Liver (tissue), 9 donors: ENCODE results near the gene ATP13A1. TPM values are rescaled to one million over a fixed set of nuclear protein-coding genes. Genes with fewer than 3 reads are reported as not detected.

Source experiments
- DNase-seq: peaks from one replicate; pipeline ENCODE4 v3.0.0-alpha.2; 2017; ENCODE audit warnings: low spot score
- H3K27ac ChIP-seq, 2 donors: one replicate each; pipeline ENCODE4 v1.7.0; 2013; ENCODE audit warnings: inconsistent platforms in 2 of 2, low read length in 2 of 2, control low read depth in 1 of 2, low read depth in 1 of 2, mild to moderate bottlenecking in 1 of 2
- H3K27me3 ChIP-seq, 4 donors: one replicate each; pipeline versions ENCODE4 v1.6.1 to v1.7.0; 2013; ENCODE audit warnings: low read length in 3 of 4, inconsistent platforms in 1 of 4, mild to moderate bottlenecking in 1 of 4, moderate library complexity in 1 of 4; ENCODE audit not compliant: control insufficient read depth in 4 of 4, insufficient read depth in 4 of 4
- H3K36me3 ChIP-seq, 4 donors: one replicate each; pipeline versions ENCODE4 v1.6.1 to v1.7.0; 2013; ENCODE audit warnings: low read length in 3 of 4, mild to moderate bottlenecking in 3 of 4, low read depth in 1 of 4, moderate library complexity in 1 of 4; ENCODE audit not compliant: control insufficient read depth in 4 of 4, insufficient read depth in 3 of 4
- H3K4me1 ChIP-seq, 4 donors: one replicate each; pipeline versions ENCODE4 v1.6.1 to v1.7.0; 2013; ENCODE audit warnings: low read length in 3 of 4, mild to moderate bottlenecking in 3 of 4, moderate library complexity in 1 of 4; ENCODE audit not compliant: control insufficient read depth in 4 of 4, insufficient read depth in 4 of 4
- H3K4me3 ChIP-seq, 3 donors: one replicate each; pipeline versions ENCODE4 v1.6.1 to v1.7.0; 2013; ENCODE audit warnings: low read length in 3 of 3, control low read depth in 1 of 3, low read depth in 1 of 3, mild to moderate bottlenecking in 1 of 3
- H3K9ac ChIP-seq, 2 donors: one replicate each; pipeline ENCODE4 v1.7.0; 2013; ENCODE audit warnings: low read length in 2 of 2, mild to moderate bottlenecking in 2 of 2, moderate library complexity in 2 of 2, control low read depth in 1 of 2, low read depth in 1 of 2
- H3K9me3 ChIP-seq, 4 donors: one replicate each; pipeline versions ENCODE4 v1.6.1 to v1.7.0; 2013; ENCODE audit warnings: low read length in 3 of 4; ENCODE audit not compliant: control insufficient read depth in 4 of 4
- ATF3 ChIP-seq: IDR thresholded peaks from 2 replicates; pipeline ENCODE4 v1.6.1; 2016; ENCODE audit warnings: antibody characterized with exemption
- CTCF ChIP-seq: fragments of 150-350 bp; IDR thresholded peaks from 2 replicates; pipeline ENCODE4 v1.5.1; 2017; ENCODE audit warnings: improper control_type of control experiment, low read depth, low read length; ENCODE audit not compliant: missing input control
- EGR1 ChIP-seq, 2 donors: IDR thresholded peaks; 2 replicates each; pipeline ENCODE4 v1.6.1; 2016 to 2018; ENCODE audit warnings: antibody characterized with exemption in 2 of 2, low read depth in 2 of 2
- FOXA1 ChIP-seq: IDR thresholded peaks from 2 replicates; pipeline ENCODE4 v1.6.1; 2016; ENCODE audit warnings: antibody characterized with exemption
- FOXA2 ChIP-seq: IDR thresholded peaks from 2 replicates; pipeline ENCODE4 v1.6.1; 2016; ENCODE audit warnings: antibody characterized with exemption
- GABPA ChIP-seq, 2 donors: IDR thresholded peaks in 1 of 2; conservative IDR thresholded peaks in 1 of 2; 2 replicates each; pipeline ENCODE4 v1.6.1; 2016; ENCODE audit warnings: antibody characterized with exemption in 2 of 2, mild to moderate bottlenecking in 1 of 2, moderate library complexity in 1 of 2
- HNF4A ChIP-seq, 2 donors: conservative IDR thresholded peaks; 2 replicates each; pipeline ENCODE4 v1.6.1; 2016; ENCODE audit warnings: antibody characterized with exemption in 2 of 2, mild to moderate bottlenecking in 2 of 2
- HNF4G ChIP-seq: IDR thresholded peaks from 2 replicates; pipeline ENCODE4 v1.6.1; 2016; ENCODE audit warnings: antibody characterized with exemption
- JUND ChIP-seq, 2 donors: IDR thresholded peaks; 2 replicates each; pipeline ENCODE4 v1.6.1; 2016; ENCODE audit warnings: antibody characterized with exemption in 2 of 2
- NR2F2 ChIP-seq: IDR thresholded peaks from 2 replicates; pipeline ENCODE4 v1.6.1; 2016; ENCODE audit warnings: antibody characterized with exemption
- RAD21 ChIP-seq, 2 donors: IDR thresholded peaks; 2 replicates each; pipeline ENCODE4 v1.6.1; 2016; ENCODE audit warnings: antibody characterized with exemption in 2 of 2, mild to moderate bottlenecking in 2 of 2
- RXRA ChIP-seq, 2 donors: IDR thresholded peaks; 2 replicates each; pipeline ENCODE4 v1.6.1; 2017 to 2018; ENCODE audit warnings: antibody characterized with exemption in 2 of 2, mild to moderate bottlenecking in 1 of 2
- SP1 ChIP-seq: IDR thresholded peaks from 2 replicates; pipeline ENCODE4 v1.6.1; 2018; ENCODE audit warnings: antibody characterized with exemption, mild to moderate bottlenecking
- TAF1 ChIP-seq: conservative IDR thresholded peaks from 2 replicates; pipeline ENCODE4 v1.6.1; 2016; ENCODE audit warnings: antibody characterized with exemption, mild to moderate bottlenecking
- ZBTB33 ChIP-seq: IDR thresholded peaks from 2 replicates; pipeline ENCODE4 v1.6.1; 2016; ENCODE audit warnings: antibody characterized with exemption
- WGBS: extraction: QIAGEN DNeasy Blood & Tissue Kit; methylation state at CpG from one replicate; pipeline ENCODE4 v1.1.7; 2013; 5-methylcytosine and 5-hydroxymethylcytosine counted together
- polyA plus RNA-seq, 2 donors: library from polyadenylated mRNA; stranded (reverse) in 1 of 2; unstranded in 1 of 2; fragments of 200-250 nt in 1 of 2; fragments of >200 nt in 1 of 2; fragmentation: Nextera tagmentation in 1 of 2; extraction: Ambion mirVana in 1 of 2; gene quantifications; one replicate each; pipeline versions ENCODE4 v1.2.1 to v1.2.3, GENCODE V29; 2013 to 2015
- total RNA-seq, 2 donors: library from RNA; depleted of rRNA; stranded (reverse); fragments of >200 nt; gene quantifications; one replicate each; pipeline ENCODE4 v1.2.3, GENCODE V29; 2014
- TF ChIP-seq, protein P1 (sequence below): IDR thresholded peaks from 2 replicates; pipeline ENCODE4 v1.6.1; 2016; ENCODE audit warnings: antibody characterized with exemption, mild to moderate bottlenecking
- donor health status: healthy.
- donor health status: healthy.
- donor health status: healthy.
- donor health status: healthy.
- donor health status: healthy.

The ATP13A1 gene
- total and polyA plus RNA-seq, 4 donors, result 15.1 to 36.5 (median 20.5) TPM

DNA sequence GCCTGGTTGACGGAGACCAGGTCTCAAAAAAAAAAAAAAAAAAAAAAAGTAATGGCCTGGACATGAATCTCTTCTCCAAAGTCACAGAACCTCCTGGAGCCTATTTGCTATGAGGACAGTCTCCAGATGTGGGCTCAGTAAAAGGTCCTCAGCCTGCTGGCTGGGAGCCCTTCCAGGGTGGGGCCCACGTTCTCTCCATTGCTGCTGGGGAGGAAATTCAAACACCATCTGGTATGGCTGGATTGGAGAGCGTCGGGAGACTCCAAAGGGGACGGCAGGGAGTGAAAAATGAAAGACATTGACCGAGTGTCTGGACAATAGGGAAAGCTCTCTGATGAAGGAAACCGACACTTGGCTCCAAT lies 43.6 kb downstream of the ATP13A1 start:
- 76% methylated on average over 7 of the region's 7 CpGs for WGBS
- DNase-seq, result no peak
- H3K4me3 ChIP-seq, result no peak overlapping the region
- no peaks in the 10 kb centered on the region for H3K27me3 ChIP-seq
- no peak overlapping the region for H3K9ac ChIP-seq
- H3K9me3 ChIP-seq, result peaks cover 0 to 8% (median 0%) of the 10 kb centered on the region in 4 donors
- TF ChIP-seq ATF3, result no peak
- no peak for TF ChIP-seq NR2F2
- no peak for TF ChIP-seq ZBTB33
- TF ChIP-seq TAF1, result no peak
- TF ChIP-seq EGR1 (IDR thresholded peaks at IDR 0.05; ENCODE audit: low read depth in 2 of 2), result no peak
- no peak for TF ChIP-seq RAD21 (IDR thresholded peaks at IDR 0.05)
- no peak for TF ChIP-seq RXRA (IDR thresholded peaks at IDR 0.05)
- TF ChIP-seq, protein P1, sequence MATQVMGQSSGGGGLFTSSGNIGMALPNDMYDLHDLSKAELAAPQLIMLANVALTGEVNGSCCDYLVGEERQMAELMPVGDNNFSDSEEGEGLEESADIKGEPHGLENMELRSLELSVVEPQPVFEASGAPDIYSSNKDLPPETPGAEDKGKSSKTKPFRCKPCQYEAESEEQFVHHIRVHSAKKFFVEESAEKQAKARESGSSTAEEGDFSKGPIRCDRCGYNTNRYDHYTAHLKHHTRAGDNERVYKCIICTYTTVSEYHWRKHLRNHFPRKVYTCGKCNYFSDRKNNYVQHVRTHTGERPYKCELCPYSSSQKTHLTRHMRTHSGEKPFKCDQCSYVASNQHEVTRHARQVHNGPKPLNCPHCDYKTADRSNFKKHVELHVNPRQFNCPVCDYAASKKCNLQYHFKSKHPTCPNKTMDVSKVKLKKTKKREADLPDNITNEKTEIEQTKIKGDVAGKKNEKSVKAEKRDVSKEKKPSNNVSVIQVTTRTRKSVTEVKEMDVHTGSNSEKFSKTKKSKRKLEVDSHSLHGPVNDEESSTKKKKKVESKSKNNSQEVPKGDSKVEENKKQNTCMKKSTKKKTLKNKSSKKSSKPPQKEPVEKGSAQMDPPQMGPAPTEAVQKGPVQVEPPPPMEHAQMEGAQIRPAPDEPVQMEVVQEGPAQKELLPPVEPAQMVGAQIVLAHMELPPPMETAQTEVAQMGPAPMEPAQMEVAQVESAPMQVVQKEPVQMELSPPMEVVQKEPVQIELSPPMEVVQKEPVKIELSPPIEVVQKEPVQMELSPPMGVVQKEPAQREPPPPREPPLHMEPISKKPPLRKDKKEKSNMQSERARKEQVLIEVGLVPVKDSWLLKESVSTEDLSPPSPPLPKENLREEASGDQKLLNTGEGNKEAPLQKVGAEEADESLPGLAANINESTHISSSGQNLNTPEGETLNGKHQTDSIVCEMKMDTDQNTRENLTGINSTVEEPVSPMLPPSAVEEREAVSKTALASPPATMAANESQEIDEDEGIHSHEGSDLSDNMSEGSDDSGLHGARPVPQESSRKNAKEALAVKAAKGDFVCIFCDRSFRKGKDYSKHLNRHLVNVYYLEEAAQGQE, result no peak
- no peak for TF ChIP-seq SP1
- no peak for TF ChIP-seq HNF4A (conservative IDR thresholded peaks at IDR 0.05)
- no peak for TF ChIP-seq GABPA (IDR thresholded peaks at IDR 0.05 in 1 of 2, conservative IDR thresholded peaks at IDR 0.05 in 1 of 2)
- no peak for TF ChIP-seq HNF4G
- no peak for TF ChIP-seq CTCF
- no peak for TF ChIP-seq JUND (IDR thresholded peaks at IDR 0.05)
- no peak for TF ChIP-seq FOXA2
- no peak for TF ChIP-seq FOXA1
- H3K27ac ChIP-seq, result no peak overlapping the region
- H3K4me1 ChIP-seq, result no peaks in the 10 kb centered on the region
- no peaks in the 10 kb centered on the region for H3K36me3 ChIP-seq

DNA sequence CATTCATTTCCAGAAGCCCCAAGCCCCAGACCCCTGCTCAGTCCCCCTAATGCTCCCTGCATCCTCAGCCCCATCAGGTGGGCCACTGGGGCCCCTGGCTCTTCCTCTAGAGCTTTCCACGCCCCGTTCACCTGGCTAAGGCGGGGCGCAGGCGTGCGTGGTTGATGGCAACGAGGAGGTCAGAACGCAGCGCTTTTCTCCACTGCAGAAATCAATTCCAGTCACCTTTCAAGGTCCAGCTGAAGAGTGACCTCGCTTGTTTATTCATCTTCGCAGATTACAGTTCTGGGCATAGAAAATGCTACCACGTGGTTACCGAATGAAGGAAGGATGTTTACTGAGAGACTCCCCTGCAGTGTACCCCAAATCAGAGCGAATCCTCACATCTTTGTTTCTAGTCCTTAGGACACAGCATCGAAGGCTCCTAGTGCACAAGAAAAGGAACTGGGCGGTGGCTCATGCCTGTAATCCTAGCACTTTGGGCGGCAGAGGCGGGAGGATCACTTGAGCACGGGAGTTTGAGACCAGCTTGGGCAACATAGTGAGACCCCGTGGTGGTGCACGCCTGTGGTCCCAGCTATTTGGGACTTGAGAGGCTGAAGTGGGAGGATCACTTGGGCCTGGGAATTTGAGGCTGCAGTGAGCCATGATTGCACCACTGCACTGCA lies 44.2 kb downstream of the ATP13A1 start:
- Histone ChIP-seq H3K4me3 (no peak overlapping the region), H3K36me3 (no peaks in the 10 kb centered on the region), H3K27me3 (no peaks in the 10 kb centered on the region), H3K9ac (no peak overlapping the region), H3K27ac (no peak overlapping the region), H3K4me1 (no peaks in the 10 kb centered on the region), H3K9me3 (peaks cover 0 to 8% (median 0%) of the 10 kb centered on the region in 4 donors)
- TF ChIP-seq ATF3, result no peak
- no peak for TF ChIP-seq GABPA (IDR thresholded peaks at IDR 0.05 in 1 of 2, conservative IDR thresholded peaks at IDR 0.05 in 1 of 2)
- no peak for TF ChIP-seq FOXA2
- TF ChIP-seq CTCF, result no peak
- DNase-seq, result no peak
- WGBS, result 50% methylated on average over 21 of the region's 21 CpGs
